ENCODE measurements around the gene MIEN1. TPM values are rescaled to one million over a fixed set of nuclear protein-coding genes. Genes with fewer than 3 reads are reported as not detected.
A peak's percentile ranks its signal among the peaks of the same experiment; 100 is the strongest.

Gene MIEN1, protein sequence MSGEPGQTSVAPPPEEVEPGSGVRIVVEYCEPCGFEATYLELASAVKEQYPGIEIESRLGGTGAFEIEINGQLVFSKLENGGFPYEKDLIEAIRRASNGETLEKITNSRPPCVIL
- 14.8 and 16.5 TPM in 2 replicates for total RNA-seq

DNA sequence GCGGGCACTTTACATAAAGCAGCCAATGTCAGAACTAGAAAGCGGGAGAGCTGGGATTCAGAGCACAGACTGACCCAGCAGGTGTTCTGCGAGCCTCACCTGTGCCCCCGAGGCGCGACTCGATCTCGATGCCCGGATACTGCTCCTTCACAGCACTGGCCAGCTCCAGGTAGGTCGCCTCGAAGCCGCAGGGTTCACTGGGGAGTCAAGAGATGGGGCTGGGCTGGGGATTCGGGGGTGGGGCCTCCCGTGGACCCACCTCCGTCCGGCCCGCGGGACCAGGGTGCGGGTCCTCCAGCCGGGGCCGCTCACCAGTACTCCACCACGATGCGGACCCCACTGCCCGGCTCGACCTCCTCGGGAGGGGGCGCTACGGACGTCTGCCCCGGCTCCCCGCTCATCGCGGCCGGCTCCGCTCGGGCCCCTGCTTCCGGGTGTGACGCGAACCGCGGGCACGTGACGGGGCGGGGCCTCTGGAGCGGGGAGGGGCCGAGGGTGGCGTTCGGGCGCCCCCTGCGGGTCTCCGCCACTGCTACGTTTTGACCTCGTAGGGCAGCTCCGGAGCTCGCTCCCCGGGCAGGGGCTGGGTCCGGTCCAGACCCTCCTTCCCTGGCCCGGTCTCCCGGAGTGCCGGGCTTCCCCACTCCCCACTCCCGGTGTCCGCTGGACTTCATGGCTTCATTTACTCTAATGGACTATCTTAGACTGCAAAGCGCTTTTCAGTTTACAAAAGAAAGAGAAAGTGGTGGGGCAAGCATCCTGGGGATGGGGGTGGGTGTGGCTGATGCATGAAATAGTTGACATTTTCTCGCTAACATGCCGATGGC is at the start of gene MIEN1:
MIEN1 (minus strand) TSS at position 438 of the 827 bp plus-strand sequence; CDS start at position 401, 37 bp downstream.
- TF ChIP-seq, protein P1, sequence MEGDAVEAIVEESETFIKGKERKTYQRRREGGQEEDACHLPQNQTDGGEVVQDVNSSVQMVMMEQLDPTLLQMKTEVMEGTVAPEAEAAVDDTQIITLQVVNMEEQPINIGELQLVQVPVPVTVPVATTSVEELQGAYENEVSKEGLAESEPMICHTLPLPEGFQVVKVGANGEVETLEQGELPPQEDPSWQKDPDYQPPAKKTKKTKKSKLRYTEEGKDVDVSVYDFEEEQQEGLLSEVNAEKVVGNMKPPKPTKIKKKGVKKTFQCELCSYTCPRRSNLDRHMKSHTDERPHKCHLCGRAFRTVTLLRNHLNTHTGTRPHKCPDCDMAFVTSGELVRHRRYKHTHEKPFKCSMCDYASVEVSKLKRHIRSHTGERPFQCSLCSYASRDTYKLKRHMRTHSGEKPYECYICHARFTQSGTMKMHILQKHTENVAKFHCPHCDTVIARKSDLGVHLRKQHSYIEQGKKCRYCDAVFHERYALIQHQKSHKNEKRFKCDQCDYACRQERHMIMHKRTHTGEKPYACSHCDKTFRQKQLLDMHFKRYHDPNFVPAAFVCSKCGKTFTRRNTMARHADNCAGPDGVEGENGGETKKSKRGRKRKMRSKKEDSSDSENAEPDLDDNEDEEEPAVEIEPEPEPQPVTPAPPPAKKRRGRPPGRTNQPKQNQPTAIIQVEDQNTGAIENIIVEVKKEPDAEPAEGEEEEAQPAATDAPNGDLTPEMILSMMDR (IDR thresholded peaks at IDR 0.05; ENCODE audit: extremely low read depth, low read depth, low read length) = peak; percentile 63
- Histone ChIP-seq H3K4me1 (ENCODE audit: insufficient read depth, low read length) (peaks cover 6% of the 10 kb centered on the region), H3K36me3 (ENCODE audit: insufficient read depth, low read length) (peaks cover 14% of the 10 kb centered on the region)

DNA sequence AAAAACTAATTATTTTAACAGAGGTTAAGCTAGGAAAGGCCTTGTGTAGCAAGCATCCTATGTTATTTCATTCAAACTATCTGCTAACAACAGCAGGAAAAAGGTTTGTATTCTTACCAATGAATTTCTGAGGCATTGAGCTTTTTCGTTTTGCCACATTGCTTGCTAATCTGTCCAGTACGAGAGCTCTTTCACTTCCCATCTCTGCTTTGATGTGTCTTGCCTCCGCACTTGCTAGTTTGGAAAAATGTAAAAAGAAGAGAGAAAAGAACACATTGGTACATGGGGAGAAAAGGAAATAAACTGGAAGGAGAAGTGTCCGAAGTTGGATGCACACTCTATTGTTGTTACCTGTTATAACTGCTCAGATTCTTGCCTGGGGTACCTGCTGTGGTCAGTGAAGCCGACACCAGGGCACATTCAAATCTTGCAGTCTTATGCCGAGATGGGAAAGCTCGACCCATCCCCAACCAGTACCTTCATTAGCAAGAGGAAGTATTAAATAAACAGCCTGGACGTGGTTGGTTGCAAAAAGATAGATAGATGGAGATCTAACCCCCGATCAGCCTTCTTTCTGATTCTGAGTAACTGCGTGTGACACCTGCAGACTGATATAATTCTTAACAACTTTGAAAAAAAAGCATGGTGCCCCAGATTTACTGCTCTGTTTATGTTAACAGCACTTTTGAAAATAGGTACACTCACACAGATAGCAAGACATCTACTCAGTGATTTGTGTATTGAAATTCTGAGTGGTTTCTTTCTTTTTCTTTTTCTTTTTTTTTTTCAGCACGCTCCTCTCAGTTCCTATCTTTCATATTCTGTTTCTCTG is 47.4 kb upstream of the MIEN1 start:
- no peaks in the 10 kb centered on the region for H4K20me1 ChIP-seq (ENCODE audit: insufficient read depth, low read length)
- H3K27ac ChIP-seq (ENCODE audit: low read depth, low read length) = no peak overlapping the region
- TF ChIP-seq, protein P1 (IDR thresholded peaks at IDR 0.05; ENCODE audit: extremely low read depth, low read depth, low read length) = no peak
- H2AFZ ChIP-seq (ENCODE audit: low read length) = no peak overlapping the region
- DNase-seq (ENCODE audit: insufficient read length, low spot score, missing footprints) = no peak
- no peaks in the 10 kb centered on the region for H3K79me2 ChIP-seq (ENCODE audit: insufficient read depth, low read length)
- no peaks in the 10 kb centered on the region for H3K36me3 ChIP-seq (ENCODE audit: insufficient read depth, low read length)
- H3K27me3 ChIP-seq (ENCODE audit: insufficient read depth, low read length) = peaks cover 71% of the 10 kb centered on the region
- no peak overlapping the region for H3K4me2 ChIP-seq (ENCODE audit: insufficient read depth, low read length)
- H3K4me3 ChIP-seq (ENCODE audit: insufficient read depth, low read length) = no peak overlapping the region
- H3K9me3 ChIP-seq (ENCODE audit: low read depth, low read length) = no peaks in the 10 kb centered on the region
- no peaks in the 10 kb centered on the region for H3K4me1 ChIP-seq (ENCODE audit: insufficient read depth, low read length)

More for the DNA sequence above, at the start of gene MIEN1:
- H4K20me1 ChIP-seq (ENCODE audit: insufficient read depth, low read length) = no peaks in the 10 kb centered on the region
- DNase-seq (ENCODE audit: insufficient read length, low spot score, missing footprints) = peak; percentile 99
- peak within 1 kb of the TSS; percentile 81 for H3K4me2 ChIP-seq (ENCODE audit: insufficient read depth, low read length)
- H3K79me2 ChIP-seq (ENCODE audit: insufficient read depth, low read length) = no peaks in the 10 kb centered on the region
- H3K9me3 ChIP-seq (ENCODE audit: low read depth, low read length) = no peaks in the 10 kb centered on the region
- H3K4me3 ChIP-seq (ENCODE audit: insufficient read depth, low read length) = peak within 1 kb of the TSS; percentile 83
- H2AFZ ChIP-seq (ENCODE audit: low read length) = peak within 1 kb of the TSS; percentile 92
- H3K27me3 ChIP-seq (ENCODE audit: insufficient read depth, low read length) = no peaks in the 10 kb centered on the region
- H3K27ac ChIP-seq (ENCODE audit: low read depth, low read length) = peak within 1 kb of the TSS; percentile 69

DNA sequence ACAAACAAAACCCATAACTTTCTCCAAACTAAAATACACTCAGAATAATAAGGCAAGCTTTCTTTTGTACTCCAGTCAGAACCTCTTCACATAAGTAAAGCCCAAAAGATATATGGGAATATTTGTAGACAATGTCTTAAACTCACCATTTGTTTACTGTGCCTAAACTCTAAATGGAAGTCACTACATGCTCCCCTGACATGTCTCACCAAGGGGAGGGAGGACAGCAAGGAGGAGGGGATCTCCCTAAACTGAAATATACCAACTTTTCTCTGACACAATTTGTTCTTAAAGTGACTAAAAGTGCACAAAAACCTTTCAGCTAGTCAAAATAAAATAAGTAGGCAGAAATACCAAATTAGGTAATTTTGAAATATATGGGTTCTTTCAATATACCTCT is 45.9 kb upstream of the MIEN1 start:
- peaks cover 69% of the 10 kb centered on the region for H3K27me3 ChIP-seq (ENCODE audit: insufficient read depth, low read length)
- no peak overlapping the region for H2AFZ ChIP-seq (ENCODE audit: low read length)
- no peak for DNase-seq (ENCODE audit: insufficient read length, low spot score, missing footprints)
- TF ChIP-seq, protein P1 (IDR thresholded peaks at IDR 0.05; ENCODE audit: extremely low read depth, low read depth, low read length) = no peak
- no peaks in the 10 kb centered on the region for H3K4me1 ChIP-seq (ENCODE audit: insufficient read depth, low read length)
- H3K79me2 ChIP-seq (ENCODE audit: insufficient read depth, low read length) = no peaks in the 10 kb centered on the region
- no peak overlapping the region for H3K27ac ChIP-seq (ENCODE audit: low read depth, low read length)
- no peaks in the 10 kb centered on the region for H3K9me3 ChIP-seq (ENCODE audit: low read depth, low read length)
- no peak overlapping the region for H3K4me3 ChIP-seq (ENCODE audit: insufficient read depth, low read length)
- no peaks in the 10 kb centered on the region for H4K20me1 ChIP-seq (ENCODE audit: insufficient read depth, low read length)
- no peak overlapping the region for H3K4me2 ChIP-seq (ENCODE audit: insufficient read depth, low read length)
- no peaks in the 10 kb centered on the region for H3K36me3 ChIP-seq (ENCODE audit: insufficient read depth, low read length)

Measured in osteoblast (primary cell).